Testis (tissue), 3 donors: ENCODE measurements around the gene PEX14. TPM values are rescaled to one million over a fixed set of nuclear protein-coding genes. Genes with fewer than 3 reads are reported as not detected.

ENCODE experiments used
- DNase-seq: peaks from one replicate; pipeline ENCODE4 v3.0.0-alpha.2; 2019
- H3K27ac ChIP-seq, 2 donors: fragments of 200-600 bp; sonication (generic); one replicate each; pipeline ENCODE4 v1.5.1; 2019
- H3K27me3 ChIP-seq: fragments of 200-600 bp; sonication (generic); one replicate; pipeline ENCODE4 v1.5.1; 2019
- H3K36me3 ChIP-seq: fragments of 200-600 bp; sonication (generic); one replicate; pipeline ENCODE4 v1.5.1; 2017; ENCODE audit warnings: low read depth; ENCODE audit errors: missing control alignments
- H3K4me1 ChIP-seq: fragments of 200-600 bp; sonication (generic); one replicate; pipeline ENCODE4 v1.5.1; 2019
- H3K4me3 ChIP-seq, 2 donors: fragments of 200-600 bp; sonication (generic); one replicate each; pipeline ENCODE4 v1.5.1; 2017 to 2019
- H3K9me3 ChIP-seq: fragments of 200-600 bp; sonication (generic); one replicate; pipeline ENCODE4 v1.5.1; 2017
- POLR2A ChIP-seq: fragments of 450-650 bp; IDR thresholded peaks from one replicate; pipeline ENCODE4 v1.6.1; 2017; ENCODE audit warnings: antibody characterized with exemption, mild to moderate bottlenecking, moderate library complexity
- WGBS, 2 donors: methylation state at CpG; one replicate each; pipeline ENCODE4 v1.1.5; 2018; 5-methylcytosine and 5-hydroxymethylcytosine counted together
- intact Hi-C: fragments of 100-400 bp; cut with DNase I; formaldehyde crosslinking; loops from one replicate; pipeline ENCODE4 v1.15.1; 2023; ENCODE audit warnings: low total_unique reads
- polyA plus RNA-seq: library from polyadenylated mRNA; stranded (reverse); fragments of 350-450 nt; fragmentation: Illumina TruSeq; extraction: RNeasy Lipid Tissue Mini Kit (QIAGEN cat#74804); gene quantifications from one replicate; pipeline ENCODE4 v1.2.3, GENCODE V29; 2014; ENCODE audit warnings: low read depth, low replicate concordance; ENCODE audit not compliant: insufficient read depth
- total RNA-seq, 2 donors: library from RNA; depleted of rRNA; stranded (reverse); fragments of >200 nt; gene quantifications; one replicate each; pipeline ENCODE4 v1.2.3, GENCODE V29; 2016
- TF ChIP-seq, protein P1 (sequence below), 3 experiments: fragments of 450-650 bp in 2 of 3; fragments of 200-600 bp in 1 of 3; sonication (generic) in 1 of 3; IDR thresholded peaks; one replicate each; pipeline ENCODE4 v1.5.1; 2016 to 2019; ENCODE audit warnings: antibody characterized with exemption in 3 of 3, mild to moderate bottlenecking in 2 of 3, moderate library complexity in 1 of 3

The PEX14 gene
- total and polyA plus RNA-seq, 3 donors from 2014 or later = 28.6 to 39.8 (median 30.3) TPM

DNA sequence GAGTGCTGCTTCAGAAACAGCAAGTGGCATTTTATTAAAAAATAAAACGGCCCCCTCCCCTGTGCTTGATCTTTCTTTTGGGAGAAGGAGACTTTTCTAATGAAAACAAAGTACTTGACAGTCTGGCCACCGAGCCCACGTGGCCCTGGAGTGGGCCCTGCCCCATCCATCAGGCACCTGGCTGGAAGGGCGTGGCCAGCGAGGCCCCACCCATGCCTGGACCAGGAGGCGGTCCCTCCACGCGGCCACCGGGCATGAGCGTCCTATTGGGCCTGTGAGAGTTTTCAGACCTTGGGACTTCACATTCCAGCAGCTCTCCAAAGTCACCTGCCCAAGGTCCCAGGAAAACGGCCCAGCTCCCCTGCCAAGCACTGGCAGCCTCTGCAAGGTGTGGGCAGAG is 177.0 kb downstream of the PEX14 start:
- TF ChIP-seq, protein P1, sequence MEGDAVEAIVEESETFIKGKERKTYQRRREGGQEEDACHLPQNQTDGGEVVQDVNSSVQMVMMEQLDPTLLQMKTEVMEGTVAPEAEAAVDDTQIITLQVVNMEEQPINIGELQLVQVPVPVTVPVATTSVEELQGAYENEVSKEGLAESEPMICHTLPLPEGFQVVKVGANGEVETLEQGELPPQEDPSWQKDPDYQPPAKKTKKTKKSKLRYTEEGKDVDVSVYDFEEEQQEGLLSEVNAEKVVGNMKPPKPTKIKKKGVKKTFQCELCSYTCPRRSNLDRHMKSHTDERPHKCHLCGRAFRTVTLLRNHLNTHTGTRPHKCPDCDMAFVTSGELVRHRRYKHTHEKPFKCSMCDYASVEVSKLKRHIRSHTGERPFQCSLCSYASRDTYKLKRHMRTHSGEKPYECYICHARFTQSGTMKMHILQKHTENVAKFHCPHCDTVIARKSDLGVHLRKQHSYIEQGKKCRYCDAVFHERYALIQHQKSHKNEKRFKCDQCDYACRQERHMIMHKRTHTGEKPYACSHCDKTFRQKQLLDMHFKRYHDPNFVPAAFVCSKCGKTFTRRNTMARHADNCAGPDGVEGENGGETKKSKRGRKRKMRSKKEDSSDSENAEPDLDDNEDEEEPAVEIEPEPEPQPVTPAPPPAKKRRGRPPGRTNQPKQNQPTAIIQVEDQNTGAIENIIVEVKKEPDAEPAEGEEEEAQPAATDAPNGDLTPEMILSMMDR (IDR thresholded peaks at IDR 0.05) = no peak
- no peak for TF ChIP-seq POLR2A
- Histone ChIP-seq H3K27me3 (no peaks in the 10 kb centered on the region), H3K9me3 (no peaks in the 10 kb centered on the region), H3K36me3 (no peaks in the 10 kb centered on the region), H3K4me1 (no peaks in the 10 kb centered on the region), H3K27ac (no peak overlapping the region), H3K4me3 (no peak overlapping the region)
- intact Hi-C loops = no loop called here
- DNase-seq = no peak
- 72 to 84% methylated on average over 10 to 11 of the region's 11 CpGs for WGBS, 2 donors

DNA sequence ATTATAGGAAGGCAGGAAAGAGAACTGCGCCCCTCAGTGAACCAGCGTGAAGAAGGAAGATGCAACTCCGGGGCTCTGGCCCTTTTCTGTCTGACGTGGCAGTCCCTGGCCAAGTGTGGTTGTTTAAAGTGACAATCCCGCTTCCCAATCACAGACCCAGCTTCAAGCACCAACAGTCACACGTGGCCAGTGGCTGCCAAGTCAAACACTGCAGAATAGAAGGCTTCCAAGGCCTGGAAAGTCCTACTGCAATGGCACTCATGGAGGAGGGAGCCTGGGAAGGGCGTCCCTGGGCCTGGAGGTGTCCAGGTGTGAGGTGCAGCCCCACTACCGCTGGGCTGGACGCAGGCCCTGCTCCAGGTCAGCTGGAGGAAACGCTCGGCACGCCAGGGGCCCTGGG is 177.9 kb downstream of the PEX14 start:
- Histone ChIP-seq H3K36me3 (no peaks in the 10 kb centered on the region), H3K9me3 (no peaks in the 10 kb centered on the region), H3K4me1 (no peaks in the 10 kb centered on the region), H3K27ac (no peak overlapping the region), H3K4me3 (no peak overlapping the region), H3K27me3 (no peaks in the 10 kb centered on the region)
- TF ChIP-seq POLR2A = no peak
- TF ChIP-seq, protein P1 (IDR thresholded peaks at IDR 0.05) = no peak
- intact Hi-C loops = no loop called here
- WGBS, 2 donors = 93 to 94% methylated on average over 6 to 12 of the region's 12 CpGs
- DNase-seq = no peak

DNA sequence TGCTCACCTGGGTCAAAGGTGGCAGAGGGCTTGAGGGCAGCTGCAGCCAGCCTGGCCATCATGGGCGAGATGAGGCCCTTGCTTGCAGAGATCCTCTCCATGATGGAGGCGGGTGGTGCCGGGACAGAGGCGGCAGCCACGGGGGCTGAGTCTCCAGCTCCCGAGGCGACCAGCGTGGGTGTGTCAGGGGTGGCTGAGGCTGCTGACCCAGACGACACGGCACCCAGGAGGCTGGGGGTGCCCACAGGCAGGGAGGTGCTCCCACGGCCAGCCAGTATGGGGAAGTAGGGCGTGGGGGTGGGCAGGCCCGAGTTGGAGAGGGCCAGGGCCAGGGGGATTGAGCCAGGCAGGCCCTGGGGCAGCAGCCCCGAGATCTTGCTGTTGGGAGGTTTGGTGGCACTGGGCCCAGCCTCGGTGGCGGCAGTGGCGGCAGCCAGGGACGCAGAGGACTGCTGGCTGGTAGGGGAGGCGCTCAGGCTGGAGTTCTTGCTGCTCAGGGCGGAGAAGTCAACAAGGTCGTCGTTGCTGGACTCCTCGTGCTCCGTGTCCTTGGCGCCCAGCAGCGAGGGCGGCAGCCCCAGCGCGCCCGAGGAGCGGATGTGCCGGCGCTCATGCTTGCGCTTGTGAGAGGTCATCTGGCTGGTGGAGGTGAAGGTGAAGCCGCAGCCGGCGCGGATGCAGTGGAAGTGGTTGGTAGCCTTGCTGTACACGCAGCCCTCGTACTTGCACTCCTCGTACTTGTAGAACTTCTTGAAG is 178.8 kb downstream of the PEX14 start:
- no peaks in the 10 kb centered on the region for H3K4me1 ChIP-seq
- no peak for DNase-seq
- no peaks in the 10 kb centered on the region for H3K36me3 ChIP-seq
- H3K27me3 ChIP-seq = no peaks in the 10 kb centered on the region
- no peak overlapping the region for H3K27ac ChIP-seq
- TF ChIP-seq POLR2A = no peak
- TF ChIP-seq, protein P1 (IDR thresholded peaks at IDR 0.05) = no peak
- intact Hi-C loops = no loop called here
- WGBS, 2 donors = 83% methylated on average over 24 to 41 of the region's 41 CpGs
- no peak overlapping the region for H3K4me3 ChIP-seq
- H3K9me3 ChIP-seq = no peaks in the 10 kb centered on the region

DNA sequence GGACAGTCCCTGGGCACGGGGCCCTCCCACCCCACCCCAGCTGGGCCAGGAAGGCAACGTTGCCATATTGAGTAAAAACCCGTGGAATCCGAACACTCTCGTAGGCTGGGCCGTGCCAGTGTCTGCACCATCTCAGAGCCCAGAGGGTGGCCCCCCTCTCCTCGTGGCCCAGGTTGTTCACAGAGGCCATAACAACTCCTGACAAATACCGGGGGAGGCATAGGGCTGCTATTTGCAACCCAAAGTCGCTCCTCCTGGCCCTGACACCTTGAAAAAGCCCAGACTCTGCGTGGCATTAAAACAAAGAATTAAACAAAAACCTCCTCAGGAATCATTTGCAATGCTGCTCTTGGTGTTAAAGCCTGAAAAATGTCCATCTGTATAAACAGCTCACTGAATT is 180.3 kb downstream of the PEX14 start:
- no peak for DNase-seq
- no peak overlapping the region for H3K4me3 ChIP-seq
- no peaks in the 10 kb centered on the region for H3K9me3 ChIP-seq
- no peak overlapping the region for H3K27ac ChIP-seq
- H3K4me1 ChIP-seq = no peaks in the 10 kb centered on the region
- intact Hi-C loops = no loop called here
- 84 to 93% methylated on average over 10 of the region's 10 CpGs for WGBS, 2 donors
- TF ChIP-seq, protein P1 (IDR thresholded peaks at IDR 0.05) = no peak
- TF ChIP-seq POLR2A = no peak
- H3K27me3 ChIP-seq = no peaks in the 10 kb centered on the region
- H3K36me3 ChIP-seq = no peaks in the 10 kb centered on the region

DNA sequence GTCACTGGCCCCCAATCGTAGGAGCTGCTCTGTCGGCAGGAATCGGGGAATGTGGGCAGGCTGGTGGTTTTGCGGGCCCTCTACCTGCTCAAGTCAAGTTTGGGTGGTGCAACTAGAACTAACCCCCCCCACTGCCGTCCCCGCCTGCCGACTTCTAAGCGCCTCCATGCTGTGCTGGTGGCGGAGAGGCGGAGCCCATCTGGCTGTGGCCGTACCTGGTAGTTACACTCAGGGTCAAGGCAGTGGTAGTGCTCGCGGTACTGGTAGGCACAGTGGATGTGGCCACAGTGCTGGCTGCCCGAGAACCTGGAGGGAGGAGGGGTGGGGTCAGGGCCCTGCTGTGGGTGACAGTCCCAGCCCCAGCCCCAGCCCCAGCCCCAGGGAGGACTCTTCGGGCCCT is 181.7 kb downstream of the PEX14 start:
- no peaks in the 10 kb centered on the region for H3K36me3 ChIP-seq
- no peaks in the 10 kb centered on the region for H3K4me1 ChIP-seq
- TF ChIP-seq, protein P1 (IDR thresholded peaks at IDR 0.05) = no peak
- no peak for TF ChIP-seq POLR2A
- no peaks in the 10 kb centered on the region for H3K27me3 ChIP-seq
- H3K4me3 ChIP-seq = no peak overlapping the region
- H3K9me3 ChIP-seq = no peaks in the 10 kb centered on the region
- 88 to 100% methylated on average over 2 to 15 of the region's 15 CpGs for WGBS, 2 donors
- DNase-seq = no peak
- H3K27ac ChIP-seq = no peak overlapping the region
- intact Hi-C loops = no loop called here
